PC-9 (cell line): ENCODE results near the gene DPP4. TPM values are rescaled to one million over a fixed set of nuclear protein-coding genes. Genes with fewer than 3 reads are reported as not detected.

Experiments
- BruUV-seq: library from RNA; stranded (reverse); fragments of 400-500 nt; replicated peaks from 2 replicates; lab custom pipeline; 2021; lab: Mats Ljungman, UMichigan
- CTCF ChIA-PET: fragments of 300-600 bp; sonication (Branson Sonifier 250); formaldehyde crosslinking; loops from one replicate; lab custom pipeline; 2022; ENCODE audit warnings: antibody characterized with exemption; lab: Charles Lee
- POLR2A ChIA-PET: fragments of 300-600 bp; sonication (Branson Sonifier 250); formaldehyde crosslinking; loops from one replicate; lab custom pipeline; 2022; ENCODE audit warnings: antibody characterized with exemption; ENCODE audit not compliant: unreplicated experiment; lab: Charles Lee
- DNase-seq, 2 experiments: peaks; one replicate each; pipeline versions ENCODE4 v3.0.0 to v3.0.0-alpha.2; 2015 to 2022; ENCODE audit warnings: mixed read lengths in 1 of 2
- H2AFZ ChIP-seq: fragments of 200-600 bp; sonication (generic); 2 replicates; pipeline ENCODE4 v1.8.1; 2017; ENCODE audit warnings: antibody characterized with exemption
- H3F3A ChIP-seq: fragments of 200-600 bp; sonication (generic); 2 replicates; pipeline ENCODE4 v1.8.1; 2017; ENCODE audit warnings: antibody characterized with exemption, mild to moderate bottlenecking, low read depth; ENCODE audit not compliant: insufficient read depth
- H3K27ac ChIP-seq: fragments of 200-600 bp; sonication (generic); 2 replicates; pipeline ENCODE4 v1.6.1; 2016; ENCODE audit warnings: mixed run types
- H3K27me3 ChIP-seq: fragments of 200-600 bp; sonication (generic); 2 replicates; pipeline ENCODE4 v1.6.1; 2016; ENCODE audit warnings: low read depth, mixed run types; ENCODE audit not compliant: insufficient read depth
- H3K36me3 ChIP-seq: fragments of 200-600 bp; sonication (generic); 2 replicates; pipeline ENCODE4 v1.6.1; 2016; ENCODE audit warnings: low read depth, mixed run types
- H3K4me1 ChIP-seq: fragments of 200-600 bp; sonication (generic); replicated peaks from 2 replicates; pipeline ENCODE4 v1.6.1; 2016; ENCODE audit warnings: mixed run types; ENCODE audit not compliant: insufficient read depth
- H3K4me2 ChIP-seq: fragments of 200-600 bp; sonication (generic); 2 replicates; pipeline ENCODE4 v1.6.1; 2017; ENCODE audit warnings: mixed run types
- H3K4me3 ChIP-seq: fragments of 200-600 bp; sonication (generic); 2 replicates; pipeline ENCODE4 v1.6.1; 2016; ENCODE audit warnings: mixed run types
- H3K79me2 ChIP-seq: fragments of 200-600 bp; sonication (generic); 2 replicates; pipeline ENCODE4 v1.6.1; 2017; ENCODE audit warnings: low read depth, mixed run types
- H3K9me2 ChIP-seq: fragments of 200-600 bp; sonication (generic); 2 replicates; pipeline ENCODE4 v1.8.1; 2017; ENCODE audit warnings: mild to moderate bottlenecking; ENCODE audit not compliant: insufficient read depth
- H3K9me3 ChIP-seq: fragments of 200-600 bp; sonication (generic); 2 replicates; pipeline ENCODE4 v1.8.1; 2016; ENCODE audit warnings: low read depth; ENCODE audit not compliant: insufficient read depth
- H4K20me1 ChIP-seq: fragments of 200-600 bp; sonication (generic); 2 replicates; pipeline ENCODE4 v1.8.1; 2017; ENCODE audit not compliant: insufficient read depth
- EZH2 ChIP-seq: fragments of 200-600 bp; sonication (generic); IDR thresholded peaks from 2 replicates; pipeline ENCODE4 v1.8.0; 2017; ENCODE audit warnings: antibody characterized with exemption, low read depth
- intact Hi-C: fragments of 100-400 bp; cut with micrococcal nuclease; formaldehyde crosslinking; loops from one replicate; pipeline ENCODE4 v1.10.0; 2022; ENCODE audit not compliant: unreplicated experiment
- total RNA-seq: library from RNA; stranded (reverse); gene quantifications from 2 replicates; pipeline ENCODE4 v1.2.3, GENCODE V29; 2021
- TF ChIP-seq, protein P1 (sequence below): fragments of 200-600 bp; sonication (generic); conservative IDR thresholded peaks from 2 replicates; pipeline ENCODE4 v1.6.1; 2017; ENCODE audit warnings: mixed run types, antibody characterized with exemption, mild to moderate bottlenecking, moderate library complexity

DPP4 gene
- total RNA-seq, 1 experiment from 2014 or later: 0.35 TPM

DNA sequence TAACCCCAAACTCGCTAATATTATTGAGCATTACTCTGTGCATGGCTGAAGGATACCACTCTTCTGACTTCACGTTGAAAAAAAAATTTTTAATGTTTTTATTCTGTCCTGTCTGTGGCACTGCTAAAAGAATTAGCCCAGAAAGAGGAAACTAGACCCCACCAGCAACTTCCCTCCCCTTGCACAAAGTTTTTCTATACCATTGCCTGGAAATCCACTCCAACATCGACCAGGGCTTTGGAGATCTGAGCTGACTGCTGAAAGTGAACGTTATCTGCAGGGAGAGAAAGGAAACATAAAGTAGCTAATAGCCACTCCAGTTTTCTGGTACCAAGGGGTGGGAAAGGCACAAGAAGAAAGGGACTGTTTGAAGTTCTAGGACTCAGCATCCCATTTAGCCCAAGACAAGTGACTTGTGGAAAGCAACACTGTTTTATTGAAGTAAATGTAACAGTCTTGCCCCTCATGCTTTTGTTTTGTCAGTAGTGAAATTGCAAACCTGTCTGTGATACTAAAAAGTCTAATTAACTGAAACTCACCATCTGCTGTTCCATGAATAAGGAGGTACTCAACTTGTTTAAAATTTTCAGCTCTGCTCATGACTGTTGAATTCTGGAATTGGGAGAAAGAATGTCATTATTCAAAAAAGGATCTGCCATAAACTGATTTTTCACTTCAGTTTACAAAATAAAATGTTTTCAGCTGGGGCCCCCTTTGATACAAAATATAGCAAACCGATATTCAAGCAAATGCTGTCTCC is 79.1 kb downstream of the DPP4 start:
- H3K27ac ChIP-seq: no peak overlapping the region
- POLR2A ChIA-PET: no interaction called here
- H3F3A ChIP-seq: no peaks in the 10 kb centered on the region
- no peaks in the 10 kb centered on the region for H4K20me1 ChIP-seq
- no peaks in the 10 kb centered on the region for H3K27me3 ChIP-seq
- H3K4me1 ChIP-seq: 0 out of 2 replicates have a peak, but pooled peaks cover 7% of the 10 kb centered on the region
- H3K4me3 ChIP-seq: no peak overlapping the region
- H3K4me2 ChIP-seq: no peak overlapping the region
- H3K79me2 ChIP-seq: no peaks in the 10 kb centered on the region
- intact Hi-C loops: no loop called here
- no TSS peak for BruUV-seq
- H3K9me3 ChIP-seq: no peaks in the 10 kb centered on the region
- no peak overlapping the region for H2AFZ ChIP-seq
- TF ChIP-seq EZH2: no peak
- TF ChIP-seq, protein P1, sequence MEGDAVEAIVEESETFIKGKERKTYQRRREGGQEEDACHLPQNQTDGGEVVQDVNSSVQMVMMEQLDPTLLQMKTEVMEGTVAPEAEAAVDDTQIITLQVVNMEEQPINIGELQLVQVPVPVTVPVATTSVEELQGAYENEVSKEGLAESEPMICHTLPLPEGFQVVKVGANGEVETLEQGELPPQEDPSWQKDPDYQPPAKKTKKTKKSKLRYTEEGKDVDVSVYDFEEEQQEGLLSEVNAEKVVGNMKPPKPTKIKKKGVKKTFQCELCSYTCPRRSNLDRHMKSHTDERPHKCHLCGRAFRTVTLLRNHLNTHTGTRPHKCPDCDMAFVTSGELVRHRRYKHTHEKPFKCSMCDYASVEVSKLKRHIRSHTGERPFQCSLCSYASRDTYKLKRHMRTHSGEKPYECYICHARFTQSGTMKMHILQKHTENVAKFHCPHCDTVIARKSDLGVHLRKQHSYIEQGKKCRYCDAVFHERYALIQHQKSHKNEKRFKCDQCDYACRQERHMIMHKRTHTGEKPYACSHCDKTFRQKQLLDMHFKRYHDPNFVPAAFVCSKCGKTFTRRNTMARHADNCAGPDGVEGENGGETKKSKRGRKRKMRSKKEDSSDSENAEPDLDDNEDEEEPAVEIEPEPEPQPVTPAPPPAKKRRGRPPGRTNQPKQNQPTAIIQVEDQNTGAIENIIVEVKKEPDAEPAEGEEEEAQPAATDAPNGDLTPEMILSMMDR: no peak
- no peaks in the 10 kb centered on the region for H3K36me3 ChIP-seq
- H3K9me2 ChIP-seq: no peaks in the 10 kb centered on the region
- CTCF ChIA-PET: interaction anchor here (0.7 kb wide), 1 partner anchor 147 kb away, joined by 3 read pairs; no protein-coding TSS in a partner anchor
- no peak for DNase-seq

DNA sequence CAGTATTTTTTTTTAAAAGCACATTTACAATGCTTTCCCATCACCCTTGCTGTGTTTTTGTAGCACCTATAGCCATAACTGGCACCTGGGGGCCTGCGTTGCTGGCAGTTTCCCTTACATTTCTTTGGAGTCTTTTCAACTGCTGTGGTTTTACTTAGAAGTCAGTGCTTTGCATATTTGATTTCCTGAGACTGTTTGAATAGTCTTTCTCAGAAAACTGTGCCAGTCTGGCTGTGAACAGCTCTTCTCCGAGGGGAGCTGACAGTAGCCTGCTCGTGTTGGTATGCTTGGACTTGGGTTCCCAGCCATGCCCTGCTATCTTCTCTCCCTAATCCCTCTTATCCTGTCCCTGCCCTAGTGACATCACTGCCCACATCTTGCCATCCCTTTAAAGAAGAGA is 81.5 kb downstream of the DPP4 start:
- CTCF ChIA-PET: interaction anchor here (0.6 kb wide), 1 partner anchor 43 kb away, joined by 4 read pairs; no protein-coding TSS in a partner anchor
- intact Hi-C loops: no loop called here
- no peak overlapping the region for H3K4me2 ChIP-seq

DNA sequence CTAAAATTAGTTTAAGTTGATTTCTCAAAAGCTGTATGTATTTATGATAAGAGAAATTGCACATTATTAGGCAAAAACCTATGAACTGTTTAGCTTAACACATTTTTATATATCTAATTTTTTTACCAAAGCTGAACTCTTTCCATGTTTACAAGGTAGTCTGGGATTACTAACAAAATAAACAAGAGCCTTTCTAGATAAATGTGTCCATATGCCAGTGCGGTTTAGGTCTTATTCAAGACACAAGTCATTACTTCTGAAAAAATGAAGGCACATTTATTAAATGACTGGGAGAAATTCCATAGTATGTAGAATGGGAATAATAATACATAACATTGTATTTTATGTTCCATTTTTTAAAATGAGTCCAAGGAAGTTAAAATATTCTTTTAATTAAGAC is 82.0 kb downstream of the DPP4 start:
- no peak for TF ChIP-seq EZH2
- TF ChIP-seq, protein P1: no peak
- BruUV-seq: no TSS peak

More for the DNA sequence above, 81.5 kb downstream of the DPP4 start:
- Histone ChIP-seq H3F3A (no peaks in the 10 kb centered on the region), H2AFZ (no peak overlapping the region), H3K36me3 (no peaks in the 10 kb centered on the region), H3K4me1 (0 out of 2 replicates have a peak, but pooled peaks cover 7% of the 10 kb centered on the region), H3K79me2 (no peaks in the 10 kb centered on the region), H3K27me3 (no peaks in the 10 kb centered on the region), H3K9me2 (no peaks in the 10 kb centered on the region), H3K4me3 (no peak overlapping the region), H3K27ac (no peak overlapping the region), H4K20me1 (no peaks in the 10 kb centered on the region), H3K9me3 (no peaks in the 10 kb centered on the region)
- TF ChIP-seq, protein P1: no peak
- no peak for TF ChIP-seq EZH2
- POLR2A ChIA-PET: no interaction called here
- BruUV-seq: no TSS peak
- no peak for DNase-seq

More for the DNA sequence above, 82.0 kb downstream of the DPP4 start:
- Histone ChIP-seq H3F3A (no peaks in the 10 kb centered on the region), H3K27ac (no peak overlapping the region), H4K20me1 (no peaks in the 10 kb centered on the region), H3K4me3 (no peak overlapping the region), H3K4me2 (no peak overlapping the region), H3K9me3 (no peaks in the 10 kb centered on the region), H3K9me2 (no peaks in the 10 kb centered on the region), H3K4me1 (0 out of 2 replicates have a peak, but pooled peaks cover 7% of the 10 kb centered on the region), H2AFZ (no peak overlapping the region), H3K79me2 (no peaks in the 10 kb centered on the region), H3K27me3 (no peaks in the 10 kb centered on the region), H3K36me3 (no peaks in the 10 kb centered on the region)
- intact Hi-C loops: no loop called here
- POLR2A ChIA-PET: no interaction called here
- no peak for DNase-seq
- CTCF ChIA-PET: no interaction called here
